Glutamatergic neuron (in vitro differentiated cells): ENCODE measurements around the gene TLCD3B. TPM values are rescaled to one million over a fixed set of nuclear protein-coding genes. Genes with fewer than 3 reads are reported as not detected.

Source experiments
- DNase-seq: peaks from one replicate; pipeline ENCODE4 v3.0.0; 2022
- H3K27ac Mint-ChIP-seq: one replicate; pipeline ENCODE4 v1.8.0; 2020; ENCODE audit warnings: mild to moderate bottlenecking, mixed read lengths, inconsistent platforms; ENCODE audit not compliant: unreplicated experiment
- H3K27me3 Mint-ChIP-seq: one replicate; pipeline ENCODE4 v1.8.0; 2020; ENCODE audit warnings: mild to moderate bottlenecking, moderate library complexity, mixed read lengths, inconsistent platforms; ENCODE audit not compliant: unreplicated experiment
- H3K36me3 Mint-ChIP-seq: one replicate; pipeline ENCODE4 v1.8.0; 2020; ENCODE audit warnings: mild to moderate bottlenecking, mixed read lengths, inconsistent platforms; ENCODE audit not compliant: unreplicated experiment
- H3K4me1 Mint-ChIP-seq: one replicate; pipeline ENCODE4 v1.8.0; 2020; ENCODE audit warnings: mild to moderate bottlenecking, low read depth, mixed read lengths, inconsistent platforms; ENCODE audit not compliant: unreplicated experiment
- H3K4me3 Mint-ChIP-seq: one replicate; pipeline ENCODE4 v1.8.0; 2020; ENCODE audit warnings: mild to moderate bottlenecking, mixed read lengths, inconsistent platforms; ENCODE audit not compliant: unreplicated experiment
- H3K9me3 Mint-ChIP-seq: one replicate; pipeline ENCODE4 v1.8.0; 2020; ENCODE audit warnings: mild to moderate bottlenecking, moderate library complexity, mixed read lengths, inconsistent platforms; ENCODE audit not compliant: unreplicated experiment
- total RNA-seq: library from RNA; stranded (reverse); fragmentation: NEBNext Ultra II Directional; extraction: Animal tissue kit (Norgen Biotek cat#: 25700); gene quantifications from one replicate; pipeline ENCODE4 v1.2.1, GENCODE V29; 2021; ENCODE audit not compliant: unreplicated experiment
- TF ChIP-seq, protein P1 (sequence below): fragments of 200-600 bp; sonication (generic); IDR thresholded peaks from one replicate; pipeline ENCODE4 v1.5.0; 2021; ENCODE audit not compliant: partially characterized antibody, unreplicated experiment

TLCD3B gene
- total RNA-seq, 1 donor from 2014 or later, result 253 TPM

DNA sequence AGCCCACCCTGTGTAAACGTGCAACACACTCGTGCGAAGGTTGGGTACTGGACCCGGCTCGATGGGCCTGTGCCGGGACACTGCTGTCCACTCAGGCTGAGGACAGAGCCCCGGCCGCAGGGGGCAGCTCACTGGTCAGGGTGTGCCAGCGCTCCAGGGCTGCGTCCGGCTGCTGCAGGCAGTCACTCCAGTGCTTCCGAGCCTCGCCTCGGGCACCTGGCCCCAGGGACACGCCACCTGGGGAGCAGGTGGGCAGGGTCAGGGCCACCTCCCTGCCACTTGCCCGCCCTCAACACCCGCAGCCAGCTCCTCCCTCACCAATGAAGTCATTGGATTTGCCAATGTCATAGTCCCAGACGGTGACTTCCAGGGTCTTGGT, 25.0 kb downstream of the TLCD3B start:
- TF ChIP-seq, protein P1, sequence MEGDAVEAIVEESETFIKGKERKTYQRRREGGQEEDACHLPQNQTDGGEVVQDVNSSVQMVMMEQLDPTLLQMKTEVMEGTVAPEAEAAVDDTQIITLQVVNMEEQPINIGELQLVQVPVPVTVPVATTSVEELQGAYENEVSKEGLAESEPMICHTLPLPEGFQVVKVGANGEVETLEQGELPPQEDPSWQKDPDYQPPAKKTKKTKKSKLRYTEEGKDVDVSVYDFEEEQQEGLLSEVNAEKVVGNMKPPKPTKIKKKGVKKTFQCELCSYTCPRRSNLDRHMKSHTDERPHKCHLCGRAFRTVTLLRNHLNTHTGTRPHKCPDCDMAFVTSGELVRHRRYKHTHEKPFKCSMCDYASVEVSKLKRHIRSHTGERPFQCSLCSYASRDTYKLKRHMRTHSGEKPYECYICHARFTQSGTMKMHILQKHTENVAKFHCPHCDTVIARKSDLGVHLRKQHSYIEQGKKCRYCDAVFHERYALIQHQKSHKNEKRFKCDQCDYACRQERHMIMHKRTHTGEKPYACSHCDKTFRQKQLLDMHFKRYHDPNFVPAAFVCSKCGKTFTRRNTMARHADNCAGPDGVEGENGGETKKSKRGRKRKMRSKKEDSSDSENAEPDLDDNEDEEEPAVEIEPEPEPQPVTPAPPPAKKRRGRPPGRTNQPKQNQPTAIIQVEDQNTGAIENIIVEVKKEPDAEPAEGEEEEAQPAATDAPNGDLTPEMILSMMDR, result no peak
- H3K4me3 Mint-ChIP-seq, result no peak overlapping the region
- H3K36me3 Mint-ChIP-seq, result no peaks in the 10 kb centered on the region
- H3K4me1 Mint-ChIP-seq, result peaks cover 10% of the 10 kb centered on the region
- no peak for DNase-seq
- H3K27ac Mint-ChIP-seq, result no peak overlapping the region
- H3K27me3 Mint-ChIP-seq, result peaks cover 10% of the 10 kb centered on the region
- peaks cover 8% of the 10 kb centered on the region for H3K9me3 Mint-ChIP-seq

DNA sequence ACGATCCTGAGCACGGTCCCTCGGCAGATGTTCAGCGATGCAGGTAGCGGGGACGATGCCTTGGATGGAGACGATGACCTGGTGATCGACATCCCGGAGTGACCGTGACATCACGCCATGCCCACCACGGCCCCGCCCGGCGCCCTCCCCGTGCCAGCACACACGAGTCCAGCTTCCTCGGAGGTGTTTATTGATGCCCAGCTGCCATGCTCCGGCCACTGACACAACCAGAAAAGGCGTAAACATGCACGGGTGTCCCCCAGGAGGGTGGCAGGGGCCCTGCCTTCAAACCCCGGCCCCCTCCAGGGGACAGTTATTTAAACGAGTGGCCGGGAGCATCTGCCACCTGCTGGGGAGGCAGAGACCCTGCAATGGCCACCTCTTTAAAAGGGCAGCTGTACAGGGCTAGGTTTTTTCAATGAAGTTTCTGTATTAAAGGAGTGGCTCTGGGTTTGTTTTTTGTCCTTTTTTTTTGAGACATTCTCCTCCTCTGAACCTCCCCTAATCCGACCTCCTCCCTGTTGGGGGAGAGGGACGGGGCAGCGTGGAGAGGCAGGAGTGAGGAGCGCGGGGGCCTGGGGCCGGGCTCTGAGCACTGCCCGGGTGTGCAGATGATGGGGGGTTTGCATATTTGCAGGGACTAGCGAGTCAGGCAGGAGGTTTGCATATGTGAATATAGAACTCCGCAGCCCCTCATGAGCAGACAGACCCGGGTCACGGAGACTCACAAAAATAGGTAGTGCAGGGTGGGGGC, 25.6 kb downstream of the TLCD3B start:
- Mint-ChIP-seq H3K4me1 (peaks cover 11% of the 10 kb centered on the region), H3K9me3 (peaks cover 8% of the 10 kb centered on the region), H3K27me3 (peaks cover 11% of the 10 kb centered on the region), H3K27ac (no peak overlapping the region), H3K36me3 (no peaks in the 10 kb centered on the region), H3K4me3 (no peak overlapping the region)
- TF ChIP-seq, protein P1, result peak; percentile 79
- peak; percentile 66 for DNase-seq

DNA sequence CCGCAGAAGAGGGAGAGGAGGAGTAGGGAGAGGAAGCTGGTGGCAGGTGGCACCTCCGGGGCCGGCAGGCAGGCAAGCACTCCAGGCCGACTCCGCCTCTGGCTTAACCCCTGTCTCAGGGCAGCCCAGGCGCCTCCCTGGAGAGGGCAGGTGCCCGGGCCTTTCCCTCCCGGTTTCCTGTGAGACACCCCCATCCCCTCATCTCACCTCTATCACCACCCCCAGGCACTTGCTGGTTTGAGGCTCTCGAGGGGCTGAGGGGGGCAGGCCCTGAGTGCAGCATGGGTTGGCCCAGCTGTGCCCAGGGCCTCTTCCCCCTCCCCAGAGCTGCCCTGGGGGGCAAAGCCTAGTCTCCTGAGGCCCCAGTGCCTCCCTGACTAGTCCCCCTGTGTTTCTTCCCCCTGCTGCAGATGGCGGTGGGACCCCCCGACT, 26.2 kb downstream of the TLCD3B start:
- H3K27ac Mint-ChIP-seq, result no peak overlapping the region
- DNase-seq, result no peak
- H3K4me3 Mint-ChIP-seq, result no peak overlapping the region
- peaks cover 13% of the 10 kb centered on the region for H3K27me3 Mint-ChIP-seq
- peaks cover 16% of the 10 kb centered on the region for H3K4me1 Mint-ChIP-seq
- no peaks in the 10 kb centered on the region for H3K36me3 Mint-ChIP-seq
- H3K9me3 Mint-ChIP-seq, result peaks cover 9% of the 10 kb centered on the region
- TF ChIP-seq, protein P1, result no peak

DNA sequence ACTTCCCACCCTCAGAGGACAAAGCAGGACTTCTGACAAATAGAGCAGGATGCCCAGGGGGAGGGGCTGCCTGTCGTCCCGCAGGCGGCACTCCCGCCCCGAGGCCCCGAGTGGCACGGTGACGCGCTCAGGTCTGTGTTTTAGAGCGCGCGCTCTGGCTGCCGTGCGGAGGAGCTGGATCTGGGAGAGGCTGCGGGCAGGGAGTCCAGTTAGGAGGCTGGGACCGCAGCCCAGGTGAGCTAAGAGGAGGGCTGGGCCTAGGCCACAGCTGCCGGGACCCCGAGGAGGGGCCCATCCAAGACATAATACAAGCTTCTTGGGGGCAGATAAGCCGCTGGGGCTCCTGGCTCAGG, 26.7 kb downstream of the TLCD3B start:
- Mint-ChIP-seq H3K9me3 (peaks cover 9% of the 10 kb centered on the region), H3K27ac (no peak overlapping the region), H3K27me3 (peaks cover 15% of the 10 kb centered on the region), H3K4me1 (peaks cover 20% of the 10 kb centered on the region), H3K36me3 (no peaks in the 10 kb centered on the region), H3K4me3 (no peak overlapping the region)
- TF ChIP-seq, protein P1, result no peak
- DNase-seq, result no peak

DNA sequence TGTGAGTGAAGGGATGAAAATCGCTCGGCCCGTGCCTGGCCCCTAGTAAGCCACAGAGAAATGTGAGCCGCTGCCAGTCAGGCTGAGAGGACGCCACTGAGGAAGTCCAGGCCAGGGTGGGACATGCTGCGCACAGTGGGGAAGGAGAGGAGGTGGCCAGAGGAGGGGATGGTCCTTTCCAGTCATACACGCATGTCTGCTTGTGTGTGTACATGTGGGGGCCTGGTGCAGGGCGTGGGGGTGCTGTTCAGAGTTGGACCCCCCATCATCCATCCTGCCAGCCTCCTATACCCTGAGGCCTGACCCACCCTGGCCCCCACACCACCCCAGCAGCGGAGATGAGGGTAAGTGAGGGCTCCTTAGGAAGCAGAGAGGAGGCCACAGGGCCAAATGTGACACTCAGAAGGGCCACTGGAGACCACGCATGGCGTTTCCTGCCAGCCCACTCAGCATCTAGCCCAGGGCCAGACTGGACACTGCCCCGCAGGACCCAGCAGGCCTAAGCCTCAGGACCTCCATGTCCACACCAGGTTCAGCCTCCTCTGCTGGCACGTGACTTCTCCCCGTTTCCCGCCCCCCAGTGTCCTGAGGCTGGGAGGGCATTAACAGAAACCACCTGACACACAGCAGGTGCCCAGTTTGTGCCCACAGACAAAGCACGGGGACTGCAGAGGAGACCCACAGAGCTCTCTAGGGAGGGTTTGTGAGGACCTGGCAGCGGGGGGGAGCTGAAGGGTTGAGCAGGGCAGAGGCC, 27.2 kb downstream of the TLCD3B start:
- no peak overlapping the region for H3K27ac Mint-ChIP-seq
- no peak overlapping the region for H3K4me3 Mint-ChIP-seq
- no peak for DNase-seq

More for the DNA sequence above, 27.2 kb downstream of the TLCD3B start:
- H3K27me3 Mint-ChIP-seq, result peaks cover 13% of the 10 kb centered on the region
- TF ChIP-seq, protein P1, result no peak
- peaks cover 9% of the 10 kb centered on the region for H3K9me3 Mint-ChIP-seq
- H3K4me1 Mint-ChIP-seq, result peaks cover 20% of the 10 kb centered on the region
- no peaks in the 10 kb centered on the region for H3K36me3 Mint-ChIP-seq
